HT-29 (cell line): Measurements from ENCODE around the gene PEX14. TPM values are rescaled to one million over a fixed set of nuclear protein-coding genes. Genes with fewer than 3 reads are reported as not detected.

Experiments
- DNase-seq: peaks from one replicate; pipeline ENCODE4 v3.0.0-alpha.2; 2015; ENCODE audit warnings: low spot score
- small RNA-seq: library from RNA; depleted of rRNA; stranded (forward); fragments of <200 nt; gene quantifications from one replicate; pipeline ENCODE3, GENCODE V24; 2014
- total RNA-seq: library from RNA; depleted of rRNA; stranded (reverse); fragments of >200 nt; shearing (Covaris generic); gene quantifications from 2 replicates; pipeline ENCODE4 v1.2.3, GENCODE V29; 2014; rRNA removed

The PEX14 gene
- total RNA-seq, 1 experiment from 2014 or later: 22.2 TPM

DNA sequence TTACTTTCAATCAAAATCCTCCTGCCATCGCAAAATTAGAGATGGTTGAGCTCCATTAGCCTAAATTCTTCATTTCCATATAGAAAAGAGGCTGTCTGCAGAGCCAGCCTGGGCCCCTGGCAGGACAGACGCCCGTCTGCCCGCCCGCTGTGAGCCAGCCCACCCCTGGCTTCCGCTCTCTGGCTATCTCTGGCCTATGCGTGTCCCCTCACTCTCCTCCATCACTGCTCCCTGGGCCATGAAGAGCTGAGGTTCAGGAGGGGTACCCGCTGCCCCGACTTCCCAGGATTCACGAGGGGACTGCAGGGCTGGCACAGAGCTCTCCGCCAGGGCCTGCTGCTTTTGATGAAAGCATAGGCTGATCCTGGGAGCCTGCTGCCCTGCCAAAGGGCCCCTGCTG, 204.1 kb downstream of the PEX14 start:
- no peak for DNase-seq

DNA sequence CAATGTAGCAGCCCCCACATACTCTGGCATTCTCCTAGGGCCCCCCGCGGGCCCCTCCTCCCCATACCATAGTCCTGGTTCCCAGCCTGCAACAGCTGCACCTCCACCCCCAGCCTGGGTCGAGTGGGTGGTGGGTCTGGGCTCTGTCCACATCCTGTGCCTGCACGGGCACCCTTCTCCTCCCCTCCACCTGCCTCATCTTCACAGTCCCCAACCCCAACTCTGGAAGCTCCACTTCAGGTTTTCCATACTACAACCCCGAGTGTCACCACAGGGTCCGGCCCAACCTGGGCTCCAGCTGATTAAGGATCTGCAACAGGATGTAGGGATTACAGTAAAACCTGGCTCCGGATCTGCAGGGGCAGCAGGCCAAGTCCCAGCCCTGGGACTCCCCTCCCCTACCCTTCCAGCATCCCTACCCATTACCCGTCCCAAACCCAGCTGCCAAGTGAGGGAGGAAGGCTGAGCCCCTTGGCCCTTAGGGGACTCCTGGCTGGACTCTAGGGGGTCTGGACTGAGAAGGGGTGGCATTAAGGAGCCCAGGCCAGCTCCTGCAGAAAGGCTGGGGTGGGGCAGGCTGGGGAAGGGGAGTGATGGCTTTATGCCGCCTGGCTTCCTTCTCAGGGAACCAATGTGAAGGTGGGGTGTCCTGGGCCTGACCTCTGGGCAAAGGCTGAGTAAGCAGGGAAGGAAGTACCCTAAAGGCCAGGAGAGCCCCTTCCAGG, 204.9 kb downstream of the PEX14 start:
- peak; percentile 67 for DNase-seq

Small RNA genes lying within 50 kb of the gene (small RNA-seq; reads per million reads assigned to genes)
- not detected for gene RN7SL614P

Other genes starting within 250 kb of the PEX14 start
- gene PGD, start 75.9 kb upstream of the PEX14 start, total RNA-seq: 95.6 and 97.1 TPM in 2 replicates
- gene CENPS, start 44.5 kb upstream of the PEX14 start, total RNA-seq: 10.0 and 11.1 TPM in 2 replicates
- gene CORT, start 24.9 kb upstream of the PEX14 start, total RNA-seq: 0.23 TPM in 1 of 2 replicates, not detected in the other
- gene DFFA, start 2.4 kb upstream of the PEX14 start, total RNA-seq: 41.2 and 43.2 TPM in 2 replicates